HCT116 (cell line): ENCODE data around the gene PRC1. TPM values are rescaled to one million over a fixed set of nuclear protein-coding genes. Genes with fewer than 3 reads are reported as not detected.

ENCODE experiments used
- ATAC-seq: fragments of 200-7000 bp; cut with Tn5 transposase; 2 replicates; pipeline ENCODE4 v1.9.1; 2020; ENCODE audit warnings: mild to moderate bottlenecking, moderate library complexity
- BruUV-seq: library from RNA; stranded (reverse); fragments of 400-500 nt; replicated peaks from 2 replicates; lab custom pipeline; 2021; lab: Mats Ljungman, UMichigan
- CTCF ChIA-PET: fragments of 300-600 bp; sonication (Branson Sonifier 250); formaldehyde crosslinking; loops from one replicate; lab custom pipeline; 2021; ENCODE audit warnings: antibody characterized with exemption; lab: Charles Lee
- POLR2A ChIA-PET: fragments of 300-600, 350-600 bp; sonication (Branson Sonifier 250); formaldehyde crosslinking; loops from one replicate; lab custom pipeline; 2021; ENCODE audit warnings: antibody characterized with exemption; lab: Charles Lee
- RAD21 ChIA-PET, 2 experiments: fragments of 300-600 bp; sonication (Branson Sonifier 250); formaldehyde crosslinking; loops; one replicate each; lab custom pipeline; 2023; ENCODE audit warnings: low total read pairs in 2 of 2; ENCODE audit not compliant: uncharacterized antibody in 2 of 2, unreplicated experiment in 2 of 2, low non-redundant PET in 1 of 2; lab: Charles Lee
- DNase-seq: peaks from one replicate; pipeline ENCODE4 v3.0.0-alpha.2; 2010; ENCODE audit warnings: low read depth, low spot score
- H2AFZ ChIP-seq: fragments of 200-600 bp; shearing (Covaris generic), sonication (generic); 2 replicates; pipeline ENCODE4 v1.6.1; 2017; ENCODE audit warnings: low read depth, mixed run types, mixed read lengths, antibody characterized with exemption, low read length; ENCODE audit not compliant: poor library complexity, severe bottlenecking
- H3K27ac ChIP-seq: 2 replicates; pipeline ENCODE4 v1.5.1; 2012; ENCODE audit warnings: low read depth, low read length
- H3K27me3 ChIP-seq: fragments of 200-600 bp; sonication (generic); 2 replicates; pipeline ENCODE4 v1.6.1; 2016; ENCODE audit warnings: mixed run types, low read length, mixed read lengths; ENCODE audit not compliant: insufficient read depth
- H3K36me3 ChIP-seq, 2 experiments: fragments of 200-500 bp in 1 of 2; fragments of 200-600 bp in 1 of 2; sonication (Bioruptor generic) in 1 of 2; sonication (generic) in 1 of 2; 2 replicates each; pipeline versions ENCODE4 v1.5.1 to v1.6.1; 2014 to 2016; ENCODE audit warnings: low read length in 2 of 2, inconsistent platforms in 1 of 2, mixed read lengths in 1 of 2, mixed run types in 1 of 2; ENCODE audit not compliant: insufficient read depth in 2 of 2, control insufficient read depth in 1 of 2
- H3K4me1 ChIP-seq, 2 experiments: fragments of 200-600 bp in 1 of 2; sonication (generic) in 1 of 2; 2 replicates each; pipeline versions ENCODE4 v1.5.1 to v1.6.1; 2012 to 2017; ENCODE audit warnings: low read length in 2 of 2, inconsistent platforms in 1 of 2, mild to moderate bottlenecking in 1 of 2, mixed read lengths in 1 of 2, mixed run types in 1 of 2, moderate library complexity in 1 of 2; ENCODE audit not compliant: insufficient read depth in 2 of 2, control insufficient read depth in 1 of 2
- H3K4me2 ChIP-seq: fragments of 200-600 bp; sonication (generic); 2 replicates; pipeline ENCODE4 v1.6.1; 2017; ENCODE audit warnings: mixed run types, low read length, mixed read lengths
- H3K4me3 ChIP-seq, 2 experiments: fragments of 200-600 bp in 1 of 2; sonication (generic) in 1 of 2; replicated peaks in 1 of 2; 2 replicates each; pipeline ENCODE4 v1.5.1; 2011 to 2016; ENCODE audit warnings: low read length in 2 of 2, control low read depth in 1 of 2, low read depth in 1 of 2, mild to moderate bottlenecking in 1 of 2, mixed read lengths in 1 of 2, mixed run types in 1 of 2
- H3K79me2 ChIP-seq: fragments of 200-600 bp; sonication (generic); 2 replicates; pipeline ENCODE4 v1.6.1; 2017; ENCODE audit warnings: mild to moderate bottlenecking, mixed run types, low read length, moderate library complexity, mixed read lengths; ENCODE audit not compliant: insufficient read depth
- H3K9ac ChIP-seq: fragments of 200-600 bp; sonication (generic); 2 replicates; pipeline ENCODE4 v1.6.1; 2016; ENCODE audit warnings: low read length, mixed read lengths
- H3K9me2 ChIP-seq: fragments of 200-600 bp; sonication (generic), shearing (Covaris generic); 2 replicates; pipeline ENCODE4 v1.6.1; 2017; ENCODE audit warnings: mixed run types, mild to moderate bottlenecking, moderate library complexity; ENCODE audit not compliant: insufficient read depth
- H3K9me3 ChIP-seq, 2 experiments: fragments of 200-500 bp in 1 of 2; fragments of 200-600 bp in 1 of 2; sonication (Bioruptor generic) in 1 of 2; sonication (generic) in 1 of 2; 2 replicates each; pipeline ENCODE4 v1.6.1; 2014 to 2017; ENCODE audit warnings: low read length in 2 of 2, mixed read lengths in 2 of 2, inconsistent platforms in 1 of 2, low read depth in 1 of 2, mild to moderate bottlenecking in 1 of 2, mixed run types in 1 of 2, moderate library complexity in 1 of 2; ENCODE audit not compliant: control insufficient read depth in 1 of 2, insufficient read depth in 1 of 2
- H4K20me1 ChIP-seq: fragments of 200-600 bp; sonication (generic), shearing (Covaris generic); 2 replicates; pipeline ENCODE4 v1.6.1; 2017; ENCODE audit warnings: mixed run types, mild to moderate bottlenecking, moderate library complexity; ENCODE audit not compliant: insufficient read depth
- CBX3 ChIP-seq: IDR thresholded peaks from 2 replicates; pipeline ENCODE4 v1.6.1; 2012; ENCODE audit warnings: low read depth
- CEBPB ChIP-seq: IDR thresholded peaks from 2 replicates; pipeline ENCODE4 v1.6.1; 2012; ENCODE audit warnings: low read depth
- ELF1 ChIP-seq: IDR thresholded peaks from 2 replicates; pipeline ENCODE4 v1.6.1; 2012; ENCODE audit warnings: low read depth, borderline replicate concordance
- EZH2 ChIP-seq: fragments of 200-600 bp; sonication (generic); IDR thresholded peaks from 2 replicates; pipeline ENCODE4 v1.6.1; 2017; ENCODE audit warnings: antibody characterized with exemption, mixed run types
- EZH2phosphoT487 ChIP-seq: fragments of 200-600 bp; IDR thresholded peaks from 2 replicates; pipeline ENCODE4 v1.6.1; 2018; ENCODE audit warnings: antibody characterized with exemption, borderline replicate concordance
- FOSL1 ChIP-seq: IDR thresholded peaks from 2 replicates; pipeline ENCODE4 v1.6.1; 2012; ENCODE audit warnings: low read depth
- JUND ChIP-seq: IDR thresholded peaks from 2 replicates; pipeline ENCODE4 v1.6.1; 2012
- POLR2AphosphoS5 ChIP-seq: IDR thresholded peaks from 2 replicates; pipeline ENCODE4 v1.6.1; 2011; ENCODE audit warnings: mild to moderate bottlenecking, low read depth, low read length, moderate library complexity
- RAD21 ChIP-seq: IDR thresholded peaks from 2 replicates; pipeline ENCODE4 v1.6.1; 2012; ENCODE audit warnings: low read depth, mild to moderate bottlenecking
- SIN3A ChIP-seq: IDR thresholded peaks from 2 replicates; pipeline ENCODE4 v1.6.1; 2012; ENCODE audit warnings: low read depth
- SP1 ChIP-seq: IDR thresholded peaks from 2 replicates; pipeline ENCODE4 v1.6.1; 2012; ENCODE audit warnings: low read depth
- SRF ChIP-seq: IDR thresholded peaks from 2 replicates; pipeline ENCODE4 v1.6.1; 2012; ENCODE audit warnings: low read depth
- TCF7L2 ChIP-seq: IDR thresholded peaks from 2 replicates; pipeline ENCODE4 v1.7.0; 2011; ENCODE audit warnings: borderline replicate concordance, inconsistent platforms; ENCODE audit not compliant: insufficient read depth, insufficient read length; ENCODE audit errors: extremely low read depth
- intact Hi-C: fragments of 100-400 bp; cut with micrococcal nuclease; formaldehyde crosslinking; loops from 2 replicates; pipeline ENCODE4 v1.10.0; 2022
- total RNA-seq: library from RNA; stranded (reverse); gene quantifications from one replicate; pipeline ENCODE4 v1.2.1, GENCODE V29; 2021; ENCODE audit not compliant: unreplicated experiment
- TF ChIP-seq, protein P1 (sequence below): IDR thresholded peaks from 2 replicates; pipeline ENCODE4 v1.6.1; 2012
- TF ChIP-seq, protein P2 (sequence below), 3 experiments: fragments of 200-600 bp in 1 of 3; sonication (generic) in 1 of 3; IDR thresholded peaks in 2 of 3; conservative IDR thresholded peaks in 1 of 3; 2 replicates each; pipeline ENCODE4 v1.5.1; 2012 to 2017; ENCODE audit warnings: low read depth in 2 of 3, low read length in 2 of 3, antibody characterized with exemption in 1 of 3, borderline replicate concordance in 1 of 3, control low read depth in 1 of 3, mild to moderate bottlenecking in 1 of 3, mixed read lengths in 1 of 3, mixed run types in 1 of 3, moderate library complexity in 1 of 3; ENCODE audit not compliant: insufficient read depth in 1 of 3
- TF ChIP-seq, protein P3 (sequence below): IDR thresholded peaks from 2 replicates; pipeline ENCODE4 v1.6.1; 2012; ENCODE audit warnings: low read depth
- TF ChIP-seq, protein P4 (sequence below): IDR thresholded peaks from 2 replicates; pipeline ENCODE4 v1.6.1; 2011; ENCODE audit warnings: mild to moderate bottlenecking, low read length, moderate library complexity; ENCODE audit not compliant: insufficient replicate concordance; ENCODE audit errors: extremely low read depth

Gene PRC1
- total RNA-seq, 1 experiment from 2014 or later: 186 TPM

GRCh38 chr15:90987561-90988141 lies 6.7 kb downstream of the PRC1 start:
- intact Hi-C loops: no loop called here
- Histone ChIP-seq H3K79me2 (peaks cover 100% of the 10 kb centered on the region), H3K4me1 (peaks cover 2 to 8% of the 10 kb centered on the region in 2 experiments), H2AFZ (no peak overlapping the region), H3K4me3 (no peak overlapping the region), H3K9me2 (no peaks in the 10 kb centered on the region), H3K27me3 (no peaks in the 10 kb centered on the region), H3K27ac (no peak overlapping the region), H3K36me3 (peaks cover 8 to 26% of the 10 kb centered on the region in 2 experiments; a peak in 3 of 4 replicates), H3K9me3 (no peaks in the 10 kb centered on the region), H3K9ac (no peak overlapping the region), H3K4me2 (no peak overlapping the region), H4K20me1 (no peaks in the 10 kb centered on the region)
- BruUV-seq: no TSS peak
- ChIA-PET CTCF (interaction anchor here (1.3 kb wide), 1 partner anchor 53 kb away, joined by 4 read pairs; the partner anchor contains the start of gene UNC45A), RAD21 (no interaction called here), POLR2A (no interaction called here)
- no peak for DNase-seq
- TF ChIP-seq ELF1 (no peak), SP1 (no peak), EZH2 (no peak), TCF7L2 (no peak), POLR2AphosphoS5 (no peak), JUND (no peak), EZH2phosphoT487 (no peak), SIN3A (no peak), FOSL1 (no peak), SRF (no peak), CEBPB (no peak), CBX3 (no peak), RAD21 (no peak)
- TF ChIP-seq, protein P1, sequence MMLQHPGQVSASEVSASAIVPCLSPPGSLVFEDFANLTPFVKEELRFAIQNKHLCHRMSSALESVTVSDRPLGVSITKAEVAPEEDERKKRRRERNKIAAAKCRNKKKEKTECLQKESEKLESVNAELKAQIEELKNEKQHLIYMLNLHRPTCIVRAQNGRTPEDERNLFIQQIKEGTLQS: no peak
- TF ChIP-seq, protein P2, sequence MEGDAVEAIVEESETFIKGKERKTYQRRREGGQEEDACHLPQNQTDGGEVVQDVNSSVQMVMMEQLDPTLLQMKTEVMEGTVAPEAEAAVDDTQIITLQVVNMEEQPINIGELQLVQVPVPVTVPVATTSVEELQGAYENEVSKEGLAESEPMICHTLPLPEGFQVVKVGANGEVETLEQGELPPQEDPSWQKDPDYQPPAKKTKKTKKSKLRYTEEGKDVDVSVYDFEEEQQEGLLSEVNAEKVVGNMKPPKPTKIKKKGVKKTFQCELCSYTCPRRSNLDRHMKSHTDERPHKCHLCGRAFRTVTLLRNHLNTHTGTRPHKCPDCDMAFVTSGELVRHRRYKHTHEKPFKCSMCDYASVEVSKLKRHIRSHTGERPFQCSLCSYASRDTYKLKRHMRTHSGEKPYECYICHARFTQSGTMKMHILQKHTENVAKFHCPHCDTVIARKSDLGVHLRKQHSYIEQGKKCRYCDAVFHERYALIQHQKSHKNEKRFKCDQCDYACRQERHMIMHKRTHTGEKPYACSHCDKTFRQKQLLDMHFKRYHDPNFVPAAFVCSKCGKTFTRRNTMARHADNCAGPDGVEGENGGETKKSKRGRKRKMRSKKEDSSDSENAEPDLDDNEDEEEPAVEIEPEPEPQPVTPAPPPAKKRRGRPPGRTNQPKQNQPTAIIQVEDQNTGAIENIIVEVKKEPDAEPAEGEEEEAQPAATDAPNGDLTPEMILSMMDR (IDR thresholded peaks at IDR 0.05 in 2 of 3, conservative IDR thresholded peaks at IDR 0.05 in 1 of 3; ENCODE audit: borderline replicate concordance in 1 of 3, insufficient read depth in 1 of 3, low read depth in 2 of 3, low read length in 2 of 3): no peak
- TF ChIP-seq, protein P3, sequence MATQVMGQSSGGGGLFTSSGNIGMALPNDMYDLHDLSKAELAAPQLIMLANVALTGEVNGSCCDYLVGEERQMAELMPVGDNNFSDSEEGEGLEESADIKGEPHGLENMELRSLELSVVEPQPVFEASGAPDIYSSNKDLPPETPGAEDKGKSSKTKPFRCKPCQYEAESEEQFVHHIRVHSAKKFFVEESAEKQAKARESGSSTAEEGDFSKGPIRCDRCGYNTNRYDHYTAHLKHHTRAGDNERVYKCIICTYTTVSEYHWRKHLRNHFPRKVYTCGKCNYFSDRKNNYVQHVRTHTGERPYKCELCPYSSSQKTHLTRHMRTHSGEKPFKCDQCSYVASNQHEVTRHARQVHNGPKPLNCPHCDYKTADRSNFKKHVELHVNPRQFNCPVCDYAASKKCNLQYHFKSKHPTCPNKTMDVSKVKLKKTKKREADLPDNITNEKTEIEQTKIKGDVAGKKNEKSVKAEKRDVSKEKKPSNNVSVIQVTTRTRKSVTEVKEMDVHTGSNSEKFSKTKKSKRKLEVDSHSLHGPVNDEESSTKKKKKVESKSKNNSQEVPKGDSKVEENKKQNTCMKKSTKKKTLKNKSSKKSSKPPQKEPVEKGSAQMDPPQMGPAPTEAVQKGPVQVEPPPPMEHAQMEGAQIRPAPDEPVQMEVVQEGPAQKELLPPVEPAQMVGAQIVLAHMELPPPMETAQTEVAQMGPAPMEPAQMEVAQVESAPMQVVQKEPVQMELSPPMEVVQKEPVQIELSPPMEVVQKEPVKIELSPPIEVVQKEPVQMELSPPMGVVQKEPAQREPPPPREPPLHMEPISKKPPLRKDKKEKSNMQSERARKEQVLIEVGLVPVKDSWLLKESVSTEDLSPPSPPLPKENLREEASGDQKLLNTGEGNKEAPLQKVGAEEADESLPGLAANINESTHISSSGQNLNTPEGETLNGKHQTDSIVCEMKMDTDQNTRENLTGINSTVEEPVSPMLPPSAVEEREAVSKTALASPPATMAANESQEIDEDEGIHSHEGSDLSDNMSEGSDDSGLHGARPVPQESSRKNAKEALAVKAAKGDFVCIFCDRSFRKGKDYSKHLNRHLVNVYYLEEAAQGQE: no peak
- TF ChIP-seq, protein P4, sequence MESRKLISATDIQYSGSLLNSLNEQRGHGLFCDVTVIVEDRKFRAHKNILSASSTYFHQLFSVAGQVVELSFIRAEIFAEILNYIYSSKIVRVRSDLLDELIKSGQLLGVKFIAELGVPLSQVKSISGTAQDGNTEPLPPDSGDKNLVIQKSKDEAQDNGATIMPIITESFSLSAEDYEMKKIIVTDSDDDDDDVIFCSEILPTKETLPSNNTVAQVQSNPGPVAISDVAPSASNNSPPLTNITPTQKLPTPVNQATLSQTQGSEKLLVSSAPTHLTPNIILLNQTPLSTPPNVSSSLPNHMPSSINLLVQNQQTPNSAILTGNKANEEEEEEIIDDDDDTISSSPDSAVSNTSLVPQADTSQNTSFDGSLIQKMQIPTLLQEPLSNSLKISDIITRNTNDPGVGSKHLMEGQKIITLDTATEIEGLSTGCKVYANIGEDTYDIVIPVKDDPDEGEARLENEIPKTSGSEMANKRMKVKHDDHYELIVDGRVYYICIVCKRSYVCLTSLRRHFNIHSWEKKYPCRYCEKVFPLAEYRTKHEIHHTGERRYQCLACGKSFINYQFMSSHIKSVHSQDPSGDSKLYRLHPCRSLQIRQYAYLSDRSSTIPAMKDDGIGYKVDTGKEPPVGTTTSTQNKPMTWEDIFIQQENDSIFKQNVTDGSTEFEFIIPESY: no peak
- ATAC-seq: no peak
